NCI-H748 treated with DMSO at 0.1 percent for 48 hours (cell line): ENCODE data around the gene MORC1.
"Not testable (repeated sequence)": the region's sequence is repeated elsewhere in the genome, so short reads cannot be mapped to it uniquely, and the experiment has no call there.

ENCODE experiments used
- DNase-seq: peaks from one replicate; lab custom pipeline; 2025; lab: John Stamatoyannopoulos, UW

MORC1 gene

DNA sequence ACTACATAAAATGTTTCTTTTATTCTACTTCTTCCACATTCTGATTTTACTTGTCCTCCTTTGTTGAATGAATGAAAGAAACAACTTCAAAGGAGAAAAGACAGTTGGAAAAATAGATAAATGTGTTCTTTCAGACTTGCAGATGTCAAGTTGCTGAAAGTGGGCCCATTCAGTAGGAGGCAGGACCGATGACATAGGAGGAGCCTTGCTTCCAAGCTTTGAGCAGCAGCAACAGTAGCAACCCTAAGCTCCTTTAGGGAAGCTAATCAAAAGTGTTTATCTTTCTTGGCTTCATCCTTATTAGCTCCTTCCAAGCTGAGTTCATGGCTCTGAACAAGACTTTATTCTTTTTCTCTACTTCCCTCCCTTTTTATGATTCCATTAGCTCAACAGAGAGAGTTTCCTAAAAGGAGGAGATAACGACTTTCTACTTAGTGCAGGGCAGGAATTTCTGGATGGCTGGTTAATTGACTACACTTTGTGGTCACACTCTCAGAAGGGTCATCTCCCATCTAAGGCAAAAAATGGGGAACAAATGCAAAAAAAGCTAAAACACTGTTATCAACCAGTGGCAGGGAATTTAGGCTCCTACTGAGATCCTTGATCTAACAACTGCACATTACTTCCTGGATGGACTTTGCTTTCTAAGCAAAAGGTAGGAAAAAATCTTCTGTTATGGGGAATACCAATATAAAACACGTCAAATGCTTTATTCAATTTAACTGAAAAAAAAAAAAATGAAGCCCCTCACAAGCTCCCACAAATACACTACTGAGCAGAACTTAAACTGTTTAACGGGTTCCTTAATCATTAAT is 4.8 kb downstream of the MORC1 start:
- no peak for DNase-seq

DNA sequence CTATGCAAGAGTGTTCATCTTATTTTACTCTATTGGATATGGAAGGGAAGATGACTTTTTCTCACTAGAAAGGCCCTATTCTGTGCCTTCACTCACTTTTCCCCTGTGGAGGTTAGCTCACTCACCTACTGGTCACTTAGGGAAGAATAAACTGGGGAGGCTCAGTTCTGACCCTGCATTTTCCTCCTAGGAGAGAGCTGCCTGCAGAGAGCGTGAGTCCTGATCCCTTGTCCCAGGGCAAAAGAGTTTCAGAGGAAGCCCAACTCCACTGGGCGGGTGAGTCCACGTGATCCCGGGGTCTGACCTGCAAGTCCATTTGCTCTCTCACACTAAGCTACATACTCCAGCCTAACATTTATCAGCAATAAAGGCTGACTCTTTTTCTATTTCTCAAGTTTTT is 8.4 kb downstream of the MORC1 start:
- no peak for DNase-seq

DNA sequence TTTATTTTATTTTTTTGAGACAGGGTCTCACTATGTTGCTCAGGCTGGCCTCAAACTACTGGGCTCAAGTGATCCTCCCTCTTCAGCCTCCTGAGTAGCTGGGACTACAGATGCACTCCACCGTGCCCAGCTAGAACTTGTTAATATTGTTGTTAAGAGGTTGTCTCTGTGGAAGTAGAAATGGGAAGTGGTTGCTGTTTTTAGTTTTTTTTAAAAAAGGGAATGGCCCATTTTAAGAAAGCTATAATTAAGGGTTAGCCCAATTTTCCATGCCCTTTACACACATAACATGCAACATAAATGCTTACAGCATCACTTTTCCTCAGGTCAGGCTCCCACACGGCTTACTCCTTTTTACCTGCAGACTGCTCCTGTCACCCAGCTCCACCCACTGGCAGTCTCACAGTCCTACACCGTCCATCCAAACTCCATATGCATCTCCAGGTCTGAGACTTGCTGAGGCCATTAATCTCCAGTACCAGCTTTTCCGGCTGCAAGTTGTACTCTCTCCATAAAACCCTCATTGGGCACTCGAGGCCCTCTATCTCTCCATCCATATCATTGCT is 19.8 kb downstream of the MORC1 start:
- peak; percentile 15 for DNase-seq

DNA sequence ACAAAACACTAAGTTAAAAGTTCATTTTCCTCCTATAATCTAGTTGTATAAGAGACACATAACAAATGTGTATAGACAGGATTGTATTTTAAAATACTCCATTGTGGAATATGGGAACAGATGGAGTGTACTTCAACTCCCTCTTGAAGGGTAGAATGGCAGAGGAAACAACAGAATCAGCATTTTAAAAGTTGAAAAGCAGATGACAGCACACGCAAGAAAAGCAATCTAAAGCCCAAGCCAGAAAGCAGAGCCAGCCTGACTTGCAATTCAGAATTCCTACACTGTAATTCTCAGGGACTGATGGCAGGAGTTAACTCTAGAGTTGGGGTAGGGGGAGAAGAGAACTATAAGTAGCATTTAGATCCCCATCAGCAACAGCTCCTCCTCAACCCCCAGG is 22.8 kb downstream of the MORC1 start:
- no peak for DNase-seq

DNA sequence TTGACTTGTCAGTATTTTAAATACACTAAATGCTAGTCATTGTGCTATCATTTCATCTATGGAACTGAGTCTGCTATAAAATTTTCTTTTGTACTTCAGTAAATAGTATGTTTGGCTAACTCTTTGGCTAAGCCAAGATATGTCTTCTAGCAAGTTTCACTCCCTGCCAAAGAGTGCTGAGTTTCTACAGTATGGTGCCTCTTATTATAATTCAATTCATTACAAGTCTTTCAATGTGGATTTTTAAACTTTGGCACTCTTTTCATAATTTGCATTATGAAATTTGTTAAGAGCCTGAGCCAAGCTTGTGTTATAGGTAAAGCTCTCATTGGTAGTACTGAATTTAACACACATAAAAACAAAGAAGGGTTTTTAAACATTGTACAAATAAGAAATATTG is 24.4 kb downstream of the MORC1 start:
- DNase-seq, result no peak

DNA sequence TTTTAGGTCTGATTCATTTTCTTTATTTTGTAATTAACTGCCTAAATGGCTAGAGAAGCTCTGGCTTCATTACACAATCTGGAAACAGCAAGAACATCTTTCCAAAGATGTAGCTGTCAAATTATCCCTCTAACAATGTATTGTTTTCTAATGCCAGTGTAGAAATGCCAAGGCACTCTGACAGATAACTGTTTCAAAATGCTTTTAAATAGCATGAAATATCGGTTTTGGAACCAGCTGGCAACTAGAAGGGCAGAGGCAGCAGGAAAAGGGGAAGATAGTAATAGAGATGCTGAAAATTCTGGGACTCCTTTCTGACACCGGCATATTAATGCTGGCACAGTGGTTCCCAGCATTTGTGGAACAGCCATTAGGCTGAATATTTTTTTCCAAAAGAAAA is 26.1 kb downstream of the MORC1 start:
- DNase-seq, result no peak

DNA sequence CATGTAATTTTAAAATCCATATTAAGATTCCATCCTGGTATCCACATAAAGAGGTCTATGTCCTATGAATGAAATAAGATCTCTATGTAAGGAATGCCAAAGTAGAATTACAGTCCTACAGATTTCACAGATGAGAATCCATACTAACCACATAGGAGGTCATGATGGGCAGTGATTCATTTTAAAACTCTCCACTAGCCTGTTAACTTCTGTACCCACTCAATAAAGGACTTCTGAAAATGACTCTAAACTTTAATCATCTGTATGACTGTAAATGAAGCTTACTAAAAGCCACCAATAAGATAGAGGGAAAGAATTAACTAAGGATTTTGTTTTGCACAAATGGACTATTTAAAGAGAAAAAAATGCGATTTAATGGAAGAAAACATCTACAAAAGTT is 28.7 kb downstream of the MORC1 start:
- DNase-seq, result no peak

DNA sequence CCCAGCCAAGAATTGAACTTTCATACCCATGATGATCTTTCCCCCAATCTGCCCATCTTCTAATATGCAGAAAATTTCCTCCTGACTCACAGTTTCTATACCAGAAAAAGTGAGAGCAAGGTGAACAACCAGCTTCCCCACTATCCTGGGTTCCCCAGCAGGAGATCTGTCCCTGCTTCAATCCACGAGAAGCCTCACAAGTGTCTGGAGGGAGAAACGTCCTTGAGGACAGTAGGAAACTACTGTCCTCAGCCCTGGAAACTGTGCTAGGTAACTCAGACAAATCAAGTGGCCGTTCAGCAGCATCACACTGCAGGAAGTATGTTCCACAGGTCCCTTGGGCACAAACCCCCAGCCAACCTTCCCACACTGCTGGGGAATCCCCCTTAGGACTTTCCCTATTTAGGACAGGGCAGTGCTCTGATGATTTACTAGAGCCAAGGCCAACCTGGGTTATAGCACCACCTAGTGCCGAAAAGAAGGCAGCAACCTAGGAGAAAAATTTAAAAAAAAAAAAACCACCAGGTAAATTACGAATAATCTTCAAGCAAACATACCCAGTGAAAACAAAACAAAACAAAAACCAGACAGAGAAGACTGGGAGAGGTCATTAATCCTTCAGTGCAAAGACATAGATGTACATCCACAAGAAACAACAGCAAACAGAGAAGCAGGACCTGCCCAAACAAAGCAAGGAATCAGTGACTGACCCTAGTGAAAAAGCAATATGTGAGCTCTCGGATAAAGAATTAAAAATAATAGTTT is 36.0 kb downstream of the MORC1 start:
- peak; percentile 3 for DNase-seq

DNA sequence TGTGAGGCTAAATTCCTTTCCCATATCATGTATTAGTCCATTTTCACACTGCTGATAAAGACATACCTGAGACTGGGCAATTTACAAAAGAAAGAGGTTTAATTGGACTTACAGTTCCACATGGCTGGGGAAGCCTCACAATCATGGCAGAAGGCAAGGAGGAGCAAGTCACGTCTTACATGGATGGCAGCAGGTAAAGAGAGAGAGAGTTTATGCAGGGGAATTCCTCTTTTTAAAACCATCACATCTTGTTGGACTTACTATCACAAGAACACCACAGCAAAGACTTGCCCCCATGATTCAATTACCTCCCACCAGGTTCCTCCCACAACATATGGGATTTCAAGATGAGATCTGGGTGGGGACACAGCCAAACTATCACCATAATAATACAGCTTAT is 37.8 kb downstream of the MORC1 start:
- not testable (repeated sequence) for DNase-seq

DNA sequence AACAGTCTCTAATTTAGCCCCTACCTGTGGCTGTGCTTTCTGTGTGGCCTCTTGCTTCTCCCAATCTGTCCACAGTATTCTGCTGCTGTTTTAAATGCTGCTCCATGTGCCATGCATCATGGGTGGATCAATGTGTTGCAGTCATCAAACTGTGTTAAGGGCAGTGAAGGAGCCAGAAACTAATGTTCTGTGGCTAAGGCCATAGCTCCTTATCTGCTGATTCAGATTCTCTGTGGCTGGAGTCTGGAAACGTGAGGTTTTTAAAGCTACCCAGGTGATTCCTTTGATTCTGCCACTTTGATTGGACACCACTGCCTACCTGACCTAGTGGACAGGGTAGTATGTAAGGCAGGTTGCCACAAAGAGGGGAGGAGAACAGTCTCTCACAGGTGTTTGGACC is 44.8 kb downstream of the MORC1 start:
- DNase-seq, result no peak

DNA sequence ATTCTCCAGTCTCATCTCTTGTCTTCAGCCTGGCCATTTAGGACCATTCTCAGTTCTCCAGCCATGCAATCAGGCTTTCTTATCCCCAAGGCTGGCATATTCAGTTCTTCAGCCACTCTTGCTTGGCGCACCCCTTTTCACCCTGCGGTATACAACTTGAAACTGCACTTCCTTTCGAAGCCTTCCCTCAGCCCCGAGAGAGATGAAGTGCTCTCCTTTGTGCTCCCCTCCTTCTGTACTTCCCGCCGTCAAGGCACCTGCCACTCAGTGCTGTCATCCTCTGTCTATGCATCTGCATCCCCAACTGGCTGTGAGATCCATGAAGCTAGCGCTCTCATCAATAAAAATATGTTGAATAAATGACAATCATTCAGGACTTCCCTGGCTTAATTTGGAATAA is 45.7 kb downstream of the MORC1 start:
- no peak for DNase-seq

DNA sequence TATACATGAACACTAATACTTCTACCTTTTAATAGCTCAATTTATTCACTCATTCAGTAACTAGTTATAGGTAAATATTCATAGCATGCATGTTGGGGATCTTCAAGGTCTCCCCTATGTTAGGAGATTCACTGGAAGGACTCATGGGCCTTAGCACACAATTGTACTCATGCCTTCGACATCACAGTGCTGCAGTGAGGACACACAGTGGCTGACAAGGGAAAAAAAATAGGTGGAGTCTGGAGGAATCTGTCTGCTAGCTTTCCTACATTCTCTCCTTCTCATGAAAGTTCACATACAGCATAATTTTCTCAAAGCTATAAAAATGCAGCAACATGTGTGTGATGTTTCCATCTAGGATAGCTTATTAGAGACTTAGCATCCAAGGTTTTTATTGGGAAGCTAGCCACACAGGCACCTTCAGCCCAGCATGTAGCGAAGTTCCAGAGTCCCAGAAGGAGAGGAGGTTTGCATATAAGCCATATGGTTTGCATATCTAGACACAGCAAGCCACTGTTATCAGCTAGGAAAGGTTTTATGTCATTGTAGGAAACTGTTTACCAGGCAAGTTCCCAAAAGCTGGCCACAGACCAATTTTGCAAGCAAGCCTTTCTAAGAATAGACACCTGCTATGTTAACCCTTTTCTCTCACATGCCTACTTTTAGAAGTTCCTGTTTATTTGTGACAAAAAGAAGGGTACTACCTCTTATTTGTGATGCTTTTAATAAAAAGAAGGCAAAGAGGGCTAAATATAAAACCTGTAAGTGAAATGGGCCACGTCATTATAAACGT is 46.4 kb downstream of the MORC1 start:
- DNase-seq, result no peak

DNA sequence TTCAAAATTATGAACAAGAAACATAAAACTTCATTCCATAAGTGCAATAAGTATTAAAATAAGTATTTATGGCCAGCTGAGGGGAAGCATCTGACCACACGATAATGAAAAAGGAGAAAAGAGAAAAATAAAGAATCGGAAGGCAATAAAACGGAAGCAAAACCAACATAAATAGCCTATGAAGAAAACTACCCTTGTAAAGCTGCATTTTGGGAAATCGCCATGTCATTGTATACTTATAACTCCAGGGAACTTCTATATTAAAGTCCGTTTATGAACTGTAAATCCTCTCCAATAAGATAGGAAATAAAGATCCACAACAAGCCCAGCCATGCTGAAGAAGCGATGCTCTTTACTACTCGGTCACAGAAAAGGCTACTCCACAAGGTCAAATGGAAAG is 47.7 kb downstream of the MORC1 start:
- no peak for DNase-seq

DNA sequence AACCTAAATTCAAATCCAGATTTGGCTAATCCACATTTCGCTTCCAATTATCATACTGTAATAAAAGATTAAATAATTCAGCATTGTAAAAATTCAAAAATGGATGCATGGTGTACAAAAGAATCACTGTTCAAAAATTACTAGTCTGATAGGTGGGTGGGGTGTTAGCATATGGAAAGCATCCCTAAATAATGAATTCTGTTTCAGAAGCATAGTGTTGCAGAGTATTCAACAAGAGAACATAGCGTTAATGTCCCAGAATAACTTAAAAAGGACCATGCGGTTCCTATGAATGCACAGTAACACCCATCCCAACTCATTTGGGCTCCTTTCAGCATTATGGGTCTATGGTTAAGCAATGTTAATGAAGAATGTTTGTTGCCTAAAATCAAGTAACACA is 51.1 kb downstream of the MORC1 start:
- DNase-seq, result no peak

DNA sequence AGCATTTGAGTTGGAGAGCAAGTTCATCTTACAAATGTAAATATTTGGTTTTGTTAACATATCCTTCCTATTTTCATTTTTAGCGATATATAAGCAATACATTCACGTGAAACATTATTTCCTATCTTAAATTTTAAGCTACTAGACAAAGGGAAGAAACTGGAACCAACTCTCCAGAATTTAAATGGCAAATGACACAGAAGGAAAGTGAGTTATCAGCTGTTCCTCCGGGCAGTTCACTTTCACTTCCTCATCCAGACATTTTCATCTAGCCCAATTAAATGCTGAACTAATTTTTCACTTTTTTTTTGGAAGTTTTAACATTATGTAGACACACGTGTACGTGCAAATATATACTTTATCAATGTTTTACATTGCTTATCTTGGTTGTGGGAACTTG is 58.7 kb downstream of the MORC1 start:
- DNase-seq, result no peak

DNA sequence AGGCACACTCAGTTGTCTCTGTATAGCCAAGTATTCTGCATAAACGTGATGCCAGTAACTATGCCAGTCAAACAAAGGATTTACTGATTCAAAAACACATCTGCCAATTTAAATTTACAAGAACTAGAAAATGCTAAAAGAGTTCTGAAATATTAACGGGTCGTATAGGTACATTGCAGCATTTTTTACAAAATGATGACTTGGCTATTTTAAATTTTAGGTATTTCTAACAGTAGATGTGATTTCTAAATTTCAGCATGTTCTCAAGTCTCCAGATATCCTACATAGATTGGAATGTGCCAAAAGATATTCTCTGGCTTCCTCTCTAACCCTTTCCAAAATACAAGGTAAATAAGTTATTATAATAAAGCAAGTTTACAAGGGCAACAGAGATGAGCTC is 60.3 kb downstream of the MORC1 start:
- DNase-seq, result no peak

DNA sequence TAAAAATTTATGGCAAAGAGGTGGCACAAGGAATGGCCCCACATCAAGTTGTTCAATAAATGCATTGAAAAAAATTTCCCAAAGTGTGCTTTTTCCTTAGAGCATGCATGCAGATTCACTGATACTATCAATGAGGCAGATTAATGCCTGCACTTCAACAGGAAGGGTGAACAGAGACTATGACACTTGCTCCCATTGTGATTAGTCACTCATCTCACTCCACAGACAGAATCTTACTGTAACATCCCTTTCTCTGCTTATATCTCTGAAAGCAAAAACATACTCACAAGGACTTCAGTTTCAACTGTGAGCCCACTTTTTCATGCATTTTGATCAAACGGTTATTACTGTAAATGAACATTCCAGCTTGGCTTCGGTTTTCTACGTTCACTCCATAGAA is 60.9 kb downstream of the MORC1 start:
- no peak for DNase-seq

DNA sequence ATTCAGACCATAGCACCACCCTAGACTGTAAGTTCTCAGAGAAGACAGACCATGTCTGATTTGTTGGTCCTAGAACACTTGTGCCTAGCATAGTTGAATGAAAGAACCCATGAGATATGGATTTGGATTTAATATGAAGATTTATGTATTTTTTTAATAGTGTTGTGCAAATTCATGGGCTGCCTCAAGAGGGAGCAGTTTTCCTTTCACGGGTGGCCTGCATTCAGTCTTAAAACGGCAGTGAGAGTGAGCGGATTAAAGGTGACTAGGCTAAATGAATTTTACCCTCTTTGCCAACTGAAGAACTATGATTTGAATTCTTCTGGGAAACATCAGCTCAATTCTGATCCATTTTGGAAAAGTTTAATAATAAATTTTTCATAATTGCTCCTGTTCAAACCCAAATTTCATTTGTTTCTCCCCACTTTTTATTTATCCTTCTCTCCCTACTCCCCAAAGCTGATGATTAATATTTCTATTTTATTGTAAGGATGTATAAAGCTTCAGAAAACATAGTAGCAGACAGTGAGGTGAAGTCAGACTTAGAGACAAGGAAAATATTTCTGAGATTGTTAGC is 67.3 kb downstream of the MORC1 start:
- peak; percentile 24 for DNase-seq

DNA sequence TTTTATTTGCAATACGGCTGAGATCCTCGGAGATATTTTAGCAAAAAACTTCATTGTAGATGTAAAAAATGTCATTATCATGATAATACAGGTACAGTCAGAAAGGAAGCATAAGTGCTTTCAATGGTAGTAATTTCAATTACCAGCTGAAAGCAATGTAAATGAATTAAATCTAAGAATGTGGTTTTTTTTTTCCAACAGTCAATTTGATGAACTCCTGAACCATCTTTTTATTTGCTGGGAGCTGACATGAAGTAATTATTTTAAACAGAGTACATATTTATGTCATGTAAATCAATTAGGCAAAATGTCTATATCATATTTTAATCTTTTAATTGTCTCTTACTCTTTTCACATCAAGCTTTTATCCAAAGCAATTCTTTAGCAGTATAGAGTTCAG is 70.6 kb downstream of the MORC1 start:
- DNase-seq, result no peak

DNA sequence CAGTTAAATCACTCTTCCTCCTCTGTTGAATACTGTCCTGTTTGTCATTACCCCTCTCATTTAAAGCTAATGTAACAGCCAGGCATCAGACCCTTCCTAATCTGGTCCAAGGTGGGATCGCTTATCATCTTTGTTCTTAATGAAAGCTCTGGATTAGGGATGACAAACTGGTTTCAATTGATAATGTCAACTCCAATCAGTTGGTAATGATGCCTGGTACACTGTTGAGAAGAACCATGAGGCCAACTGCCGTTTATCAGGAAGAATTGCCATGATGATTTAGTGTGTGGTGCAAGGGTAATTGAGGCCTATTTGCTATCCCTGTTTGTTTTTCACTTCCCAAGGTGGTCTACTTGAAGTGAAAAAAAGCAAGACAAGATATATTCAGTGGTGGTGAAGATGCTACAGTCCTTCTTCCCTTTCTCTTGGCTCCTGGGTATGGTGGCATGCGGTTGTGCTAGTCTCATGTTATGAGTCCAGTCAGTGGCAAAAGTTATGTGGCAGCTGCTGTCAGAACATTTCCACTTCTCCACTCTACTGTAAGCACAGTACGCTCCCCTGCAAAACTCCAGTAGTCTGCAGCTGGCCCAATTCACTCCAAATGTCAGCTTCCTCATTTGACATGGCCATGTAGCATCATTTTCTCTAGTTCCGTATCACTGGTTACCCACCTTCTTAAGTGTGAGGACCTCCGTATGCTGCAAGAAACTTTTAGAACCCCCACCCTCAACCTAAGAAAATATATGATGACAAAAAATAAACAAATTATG is 72.5 kb downstream of the MORC1 start:
- no peak for DNase-seq

DNA sequence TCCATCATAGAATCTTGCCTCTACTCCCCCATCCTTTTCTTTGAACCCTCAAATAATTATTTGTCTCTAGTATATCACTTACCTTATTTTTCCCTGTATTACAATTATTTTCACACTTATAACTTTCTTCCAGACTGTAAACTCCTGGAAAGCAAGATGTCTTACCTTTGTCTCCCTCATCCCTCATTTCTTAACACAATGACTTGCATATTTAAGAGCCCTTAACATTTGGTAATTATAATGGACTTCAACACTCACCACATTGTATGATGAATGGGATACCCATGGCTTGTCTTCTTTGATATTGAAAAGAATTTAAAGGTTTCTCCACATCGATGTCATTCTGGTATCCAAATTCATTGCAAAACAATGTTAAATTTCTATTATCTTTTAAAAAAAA is 82.9 kb downstream of the MORC1 start:
- no peak for DNase-seq
